WTC11 (cell line): ENCODE results near the gene AGBL5. TPM values are rescaled to one million over a fixed set of nuclear protein-coding genes. Genes with fewer than 3 reads are reported as not detected.

Source experiments
- ATAC-seq: fragments of 200-7000 bp; cut with Tn5 transposase; 2 replicates; pipeline ENCODE4 v1.10.0; 2021; ENCODE audit warnings: mild to moderate bottlenecking, moderate library complexity
- CTCF ChIA-PET: fragments of 300-600 bp; sonication (Branson Sonifier 250); formaldehyde crosslinking; loops from one replicate; lab custom pipeline; 2021; ENCODE audit warnings: antibody characterized with exemption; lab: Charles Lee
- POLR2A ChIA-PET: fragments of 350-600 bp; sonication (Branson Sonifier 250); formaldehyde crosslinking; loops from one replicate; lab custom pipeline; 2021; ENCODE audit warnings: antibody characterized with exemption; lab: Charles Lee
- DNase-seq: peaks from one replicate; pipeline ENCODE4 v3.0.0; 2021; ENCODE audit warnings: low spot score
- H3K27ac Mint-ChIP-seq: 2 replicates; pipeline ENCODE4 v1.8.0; 2021; ENCODE audit warnings: mixed read lengths
- H3K27me3 Mint-ChIP-seq: 2 replicates; pipeline ENCODE4 v1.8.0; 2021; ENCODE audit warnings: low read depth, mild to moderate bottlenecking, moderate library complexity, mixed read lengths
- H3K36me3 Mint-ChIP-seq: 2 replicates; pipeline ENCODE4 v1.8.0; 2021; ENCODE audit warnings: mixed read lengths
- H3K4me1 Mint-ChIP-seq: 2 replicates; pipeline ENCODE4 v1.8.0; 2022; ENCODE audit warnings: mixed read lengths
- H3K4me3 Mint-ChIP-seq: 2 replicates; pipeline ENCODE4 v1.8.0; 2021; ENCODE audit warnings: mild to moderate bottlenecking, moderate library complexity, mixed read lengths
- H3K9me3 Mint-ChIP-seq: 2 replicates; pipeline ENCODE4 v1.8.0; 2021; ENCODE audit warnings: mixed read lengths
- ARID4B ChIP-seq: sonication (generic); formaldehyde crosslinking; IDR thresholded peaks from 2 replicates; pipeline ENCODE4 v1.8.0; 2023; ENCODE audit warnings: missing genetic modification reagents, mild to moderate bottlenecking, borderline replicate concordance
- ATF1 ChIP-seq: sonication (generic); formaldehyde crosslinking; IDR thresholded peaks from 2 replicates; pipeline ENCODE4 v1.8.1; 2023; ENCODE audit warnings: mild to moderate bottlenecking, moderate library complexity, missing genetic modification reagents
- CREM ChIP-seq: sonication (generic); formaldehyde crosslinking; IDR thresholded peaks from 2 replicates; pipeline ENCODE4 v1.8.1; 2022; ENCODE audit warnings: mild to moderate bottlenecking, missing genetic modification reagents, moderate library complexity
- EMX1 ChIP-seq: fragments of 250-450 bp; sonication (Bioruptor Pico); IDR thresholded peaks from 2 replicates; pipeline ENCODE4 v1.8.0; 2021; ENCODE audit warnings: mild to moderate bottlenecking
- FOXP1 ChIP-seq: sonication (generic); formaldehyde crosslinking; IDR thresholded peaks from 2 replicates; pipeline ENCODE4 v1.8.0; 2022; ENCODE audit warnings: missing genetic modification reagents, mild to moderate bottlenecking, moderate library complexity, borderline replicate concordance
- GABPB1 ChIP-seq: sonication (generic); formaldehyde crosslinking; IDR thresholded peaks from 2 replicates; pipeline ENCODE4 v1.8.1; 2023; ENCODE audit warnings: mild to moderate bottlenecking, missing genetic modification reagents
- JAZF1 ChIP-seq: fragments of 250-450 bp; sonication (Bioruptor Pico); IDR thresholded peaks from 2 replicates; pipeline ENCODE4 v1.9.0; 2021; ENCODE audit warnings: moderate library complexity, mild to moderate bottlenecking, inconsistent platforms
- NFATC4 ChIP-seq: fragments of 250-450 bp; sonication (Bioruptor Pico); IDR thresholded peaks from 2 replicates; pipeline ENCODE4 v1.9.0; 2021; ENCODE audit warnings: mild to moderate bottlenecking
- NR3C1 ChIP-seq: sonication (generic); formaldehyde crosslinking; conservative IDR thresholded peaks from 2 replicates; pipeline ENCODE4 v1.8.1; 2023; ENCODE audit warnings: low read depth, mild to moderate bottlenecking, missing genetic modification reagents
- PRRX2 ChIP-seq: fragments of 250-450 bp; sonication (Bioruptor Pico); IDR thresholded peaks from 2 replicates; pipeline ENCODE4 v1.8.0; 2021; ENCODE audit warnings: mild to moderate bottlenecking
- SMAD3 ChIP-seq: sonication (generic); formaldehyde crosslinking; IDR thresholded peaks from 2 replicates; pipeline ENCODE4 v1.8.0; 2022; ENCODE audit warnings: missing genetic modification reagents, mild to moderate bottlenecking, borderline replicate concordance
- TCF7 ChIP-seq: sonication (generic); formaldehyde crosslinking; IDR thresholded peaks from 2 replicates; pipeline ENCODE4 v1.8.0; 2022; ENCODE audit warnings: mild to moderate bottlenecking, low read depth, missing genetic modification reagents, moderate library complexity
- TP53 ChIP-seq: sonication (generic); formaldehyde crosslinking; IDR thresholded peaks from 2 replicates; pipeline ENCODE4 v1.8.1; 2023; ENCODE audit warnings: mild to moderate bottlenecking, missing genetic modification reagents
- ZNF219 ChIP-seq: sonication (generic); formaldehyde crosslinking; IDR thresholded peaks from 2 replicates; pipeline ENCODE4 v1.8.0; 2023; ENCODE audit warnings: missing genetic modification reagents, mild to moderate bottlenecking, borderline replicate concordance
- ZNF263 ChIP-seq: sonication (generic); formaldehyde crosslinking; IDR thresholded peaks from 2 replicates; pipeline ENCODE4 v1.8.1; 2022; ENCODE audit warnings: low read depth, mild to moderate bottlenecking, moderate library complexity, missing genetic modification reagents
- ZNF317 ChIP-seq: sonication (generic); formaldehyde crosslinking; IDR thresholded peaks from 2 replicates; pipeline ENCODE4 v1.8.1; 2023; ENCODE audit warnings: low read depth, mild to moderate bottlenecking, moderate library complexity, missing genetic modification reagents, borderline replicate concordance
- ZNF416 ChIP-seq: fragments of 250-450 bp; sonication (Bioruptor Pico); IDR thresholded peaks from 2 replicates; pipeline ENCODE4 v1.9.0; 2021; ENCODE audit warnings: mild to moderate bottlenecking, inconsistent platforms
- ZNF423 ChIP-seq: fragments of 250-450 bp; sonication (Bioruptor Pico); IDR thresholded peaks from 2 replicates; pipeline ENCODE4 v2.1.2; 2022; ENCODE audit warnings: mild to moderate bottlenecking, moderate library complexity
- ZNF671 ChIP-seq: fragments of 250-450 bp; sonication (Bioruptor Pico); IDR thresholded peaks from 2 replicates; pipeline ENCODE4 v1.8.0; 2021; ENCODE audit warnings: mild to moderate bottlenecking
- total RNA-seq: library from RNA; stranded (reverse); gene quantifications from 3 replicates; pipeline ENCODE4 v1.2.3, GENCODE V29; 2021
- TF ChIP-seq, protein P1 (sequence below): sonication (generic); formaldehyde crosslinking; IDR thresholded peaks from 2 replicates; pipeline ENCODE4 v1.8.1; 2022; ENCODE audit warnings: mild to moderate bottlenecking, moderate library complexity, missing genetic modification reagents
- TF ChIP-seq, protein P2 (sequence below): fragments of 250-450 bp; sonication (Bioruptor Pico); IDR thresholded peaks from 2 replicates; pipeline ENCODE4 v1.9.0; 2021; ENCODE audit warnings: mild to moderate bottlenecking
- TF ChIP-seq, protein P3 (sequence below): sonication (generic); formaldehyde crosslinking; IDR thresholded peaks from 2 replicates; pipeline ENCODE4 v1.8.1; 2022; ENCODE audit warnings: low read depth, missing genetic modification reagents, borderline replicate concordance
- TF ChIP-seq, protein P4 (sequence below): sonication (generic); formaldehyde crosslinking; IDR thresholded peaks from 2 replicates; pipeline ENCODE4 v1.8.0; 2022; ENCODE audit warnings: mild to moderate bottlenecking, missing genetic modification reagents
- TF ChIP-seq, protein P5 (sequence below): sonication (generic); formaldehyde crosslinking; IDR thresholded peaks from 2 replicates; pipeline ENCODE4 v1.8.1; 2023; ENCODE audit warnings: mild to moderate bottlenecking, missing genetic modification reagents

AGBL5 gene
- total RNA-seq, 1 experiment from 2014 or later: 43.0 TPM

DNA sequence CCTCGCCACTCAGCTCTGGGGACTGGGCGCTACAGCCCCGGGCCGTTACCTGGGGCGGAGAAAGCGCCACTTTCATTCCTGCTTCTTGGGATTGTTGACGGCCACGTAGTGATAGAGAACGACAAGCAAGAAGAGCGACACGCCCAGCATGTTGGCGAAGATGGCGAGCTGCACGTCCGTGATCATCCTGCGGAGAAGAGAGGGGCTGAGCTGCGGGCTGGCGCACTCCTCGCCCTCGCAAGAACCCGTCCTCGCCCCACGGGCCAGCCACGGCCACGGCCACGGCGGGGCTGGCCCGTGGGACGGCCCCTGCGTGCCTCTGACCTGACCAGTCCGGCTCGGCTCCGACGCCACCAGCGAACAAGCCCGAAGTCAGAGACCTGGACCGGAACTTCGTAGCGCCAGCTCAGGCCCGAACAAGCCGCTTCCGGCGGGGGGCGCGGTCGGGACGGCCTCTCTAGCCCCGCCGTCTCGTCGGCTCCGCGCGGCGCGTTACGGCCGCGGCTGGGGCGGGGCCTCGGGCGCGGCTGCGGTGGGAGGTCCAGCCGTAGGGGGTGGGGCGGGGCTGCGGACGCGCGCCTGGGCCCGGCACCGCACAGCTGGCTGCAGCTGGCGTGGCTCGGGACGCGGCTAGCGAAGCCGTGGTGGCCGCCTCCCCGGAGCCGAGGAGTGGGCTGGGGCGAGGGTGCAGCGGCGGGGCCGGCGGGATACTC lies 20.0 kb downstream of the AGBL5 start, which contains the start of gene OST4 (continued):
- TF ChIP-seq, protein P1, sequence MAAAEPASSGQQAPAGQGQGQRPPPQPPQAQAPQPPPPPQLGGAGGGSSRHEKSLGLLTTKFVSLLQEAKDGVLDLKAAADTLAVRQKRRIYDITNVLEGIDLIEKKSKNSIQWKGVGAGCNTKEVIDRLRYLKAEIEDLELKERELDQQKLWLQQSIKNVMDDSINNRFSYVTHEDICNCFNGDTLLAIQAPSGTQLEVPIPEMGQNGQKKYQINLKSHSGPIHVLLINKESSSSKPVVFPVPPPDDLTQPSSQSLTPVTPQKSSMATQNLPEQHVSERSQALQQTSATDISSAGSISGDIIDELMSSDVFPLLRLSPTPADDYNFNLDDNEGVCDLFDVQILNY: peak; percentile 84; the same call in 1 of the 2 replicates
- peak; percentile 85; the same call in 1 of the 2 replicates for TF ChIP-seq CREM (CRISPR knock-in tag)
- TF ChIP-seq, all 79 proteins: peak for 14

GRCh38 chr2:27071990-27072830 lies 20.7 kb downstream of the AGBL5 start:
- POLR2A ChIA-PET: interaction anchor here (1.0 to 3.2 kb wide), 9 partner anchors 9 to 140 kb away, joined by 3 to 27 read pairs (median 5); partner anchors contain the start of genes AGBL5, KHK, SLC5A6 and TMEM214
- H3K9me3 Mint-ChIP-seq: no peaks in the 10 kb centered on the region
- peaks cover 28% of the 10 kb centered on the region for H3K36me3 Mint-ChIP-seq
- peaks cover 7% of the 10 kb centered on the region for H3K27me3 Mint-ChIP-seq
- DNase-seq (peak; percentile 57), ATAC-seq (peak; percentile 69)
- CTCF ChIA-PET: interaction anchor here (0.6 to 4.5 kb wide), 16 partner anchors 9 to 226 kb away, joined by 3 to 50 read pairs (median 6); partner anchors contain the start of genes AGBL5, KHK and PREB
- H3K27ac Mint-ChIP-seq: peak overlapping the region; percentile 84
- H3K4me3 Mint-ChIP-seq: peak overlapping the region; percentile 94
- H3K4me1 Mint-ChIP-seq: peaks cover 11% of the 10 kb centered on the region
- TF ChIP-seq, protein P2, sequence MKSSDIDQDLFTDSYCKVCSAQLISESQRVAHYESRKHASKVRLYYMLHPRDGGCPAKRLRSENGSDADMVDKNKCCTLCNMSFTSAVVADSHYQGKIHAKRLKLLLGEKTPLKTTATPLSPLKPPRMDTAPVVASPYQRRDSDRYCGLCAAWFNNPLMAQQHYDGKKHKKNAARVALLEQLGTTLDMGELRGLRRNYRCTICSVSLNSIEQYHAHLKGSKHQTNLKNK: no peak
- TF ChIP-seq, protein P3, sequence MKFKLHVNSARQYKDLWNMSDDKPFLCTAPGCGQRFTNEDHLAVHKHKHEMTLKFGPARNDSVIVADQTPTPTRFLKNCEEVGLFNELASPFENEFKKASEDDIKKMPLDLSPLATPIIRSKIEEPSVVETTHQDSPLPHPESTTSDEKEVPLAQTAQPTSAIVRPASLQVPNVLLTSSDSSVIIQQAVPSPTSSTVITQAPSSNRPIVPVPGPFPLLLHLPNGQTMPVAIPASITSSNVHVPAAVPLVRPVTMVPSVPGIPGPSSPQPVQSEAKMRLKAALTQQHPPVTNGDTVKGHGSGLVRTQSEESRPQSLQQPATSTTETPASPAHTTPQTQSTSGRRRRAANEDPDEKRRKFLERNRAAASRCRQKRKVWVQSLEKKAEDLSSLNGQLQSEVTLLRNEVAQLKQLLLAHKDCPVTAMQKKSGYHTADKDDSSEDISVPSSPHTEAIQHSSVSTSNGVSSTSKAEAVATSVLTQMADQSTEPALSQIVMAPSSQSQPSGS (CRISPR knock-in tag): no peak
- TF ChIP-seq EMX1 (no peak), ARID4B (CRISPR knock-in tag) (peak; percentile 21; the same call in 1 of the 2 replicates), ZNF219 (CRISPR knock-in tag) (no peak), FOXP1 (CRISPR knock-in tag) (no peak), ZNF317 (CRISPR knock-in tag) (no peak), GABPB1 (no peak), PRRX2 (CRISPR knock-in tag) (no peak), ZNF423 (CRISPR knock-in tag) (no peak), JAZF1 (CRISPR knock-in tag) (no peak), TP53 (CRISPR knock-in tag) (no peak), NFATC4 (CRISPR knock-in tag) (no peak), ZNF263 (CRISPR knock-in tag) (no peak), SMAD3 (no peak), ATF1 (no peak), NR3C1 (CRISPR knock-in tag) (no peak), TCF7 (no peak), ZNF416 (no peak), ZNF671 (CRISPR knock-in tag) (no peak)
- TF ChIP-seq, protein P4, sequence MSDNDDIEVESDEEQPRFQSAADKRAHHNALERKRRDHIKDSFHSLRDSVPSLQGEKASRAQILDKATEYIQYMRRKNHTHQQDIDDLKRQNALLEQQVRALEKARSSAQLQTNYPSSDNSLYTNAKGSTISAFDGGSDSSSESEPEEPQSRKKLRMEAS (CRISPR knock-in tag): peak; percentile 28; the same call in 1 of the 2 replicates
- TF ChIP-seq, protein P5, sequence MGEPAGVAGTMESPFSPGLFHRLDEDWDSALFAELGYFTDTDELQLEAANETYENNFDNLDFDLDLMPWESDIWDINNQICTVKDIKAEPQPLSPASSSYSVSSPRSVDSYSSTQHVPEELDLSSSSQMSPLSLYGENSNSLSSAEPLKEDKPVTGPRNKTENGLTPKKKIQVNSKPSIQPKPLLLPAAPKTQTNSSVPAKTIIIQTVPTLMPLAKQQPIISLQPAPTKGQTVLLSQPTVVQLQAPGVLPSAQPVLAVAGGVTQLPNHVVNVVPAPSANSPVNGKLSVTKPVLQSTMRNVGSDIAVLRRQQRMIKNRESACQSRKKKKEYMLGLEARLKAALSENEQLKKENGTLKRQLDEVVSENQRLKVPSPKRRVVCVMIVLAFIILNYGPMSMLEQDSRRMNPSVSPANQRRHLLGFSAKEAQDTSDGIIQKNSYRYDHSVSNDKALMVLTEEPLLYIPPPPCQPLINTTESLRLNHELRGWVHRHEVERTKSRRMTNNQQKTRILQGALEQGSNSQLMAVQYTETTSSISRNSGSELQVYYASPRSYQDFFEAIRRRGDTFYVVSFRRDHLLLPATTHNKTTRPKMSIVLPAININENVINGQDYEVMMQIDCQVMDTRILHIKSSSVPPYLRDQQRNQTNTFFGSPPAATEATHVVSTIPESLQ: no peak
